ENCODE measurements around the gene CHST6. TPM values are rescaled to one million over a fixed set of nuclear protein-coding genes. Genes with fewer than 3 reads are reported as not detected.
"Not testable (repeated sequence)": the region's sequence is repeated elsewhere in the genome, so short reads cannot be mapped to it uniquely, and the experiment has no call there.

The CHST6 gene
- total RNA-seq, 1 experiment from 2014 or later, result 20.8 TPM

DNA sequence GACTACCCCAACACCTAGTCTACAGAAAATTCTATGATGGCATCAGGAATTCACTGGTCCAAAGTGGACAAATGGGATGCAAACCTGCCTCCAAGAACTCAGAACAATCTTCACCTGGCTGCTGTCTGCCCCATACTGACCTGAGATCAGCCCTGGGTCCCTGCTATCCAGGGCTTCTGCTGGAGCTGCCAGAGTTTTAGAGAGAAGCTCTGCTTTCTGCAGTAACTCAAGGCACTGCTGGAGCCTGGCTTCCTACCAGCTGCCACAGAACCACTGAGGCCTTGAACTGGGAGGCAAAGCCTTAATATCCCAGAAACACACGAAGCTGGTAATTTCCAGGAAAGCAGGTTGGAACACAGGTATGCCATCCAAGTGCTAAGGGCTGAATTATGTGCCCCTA lies 38.3 kb downstream of the CHST6 start:
- TF ChIP-seq, protein P1, sequence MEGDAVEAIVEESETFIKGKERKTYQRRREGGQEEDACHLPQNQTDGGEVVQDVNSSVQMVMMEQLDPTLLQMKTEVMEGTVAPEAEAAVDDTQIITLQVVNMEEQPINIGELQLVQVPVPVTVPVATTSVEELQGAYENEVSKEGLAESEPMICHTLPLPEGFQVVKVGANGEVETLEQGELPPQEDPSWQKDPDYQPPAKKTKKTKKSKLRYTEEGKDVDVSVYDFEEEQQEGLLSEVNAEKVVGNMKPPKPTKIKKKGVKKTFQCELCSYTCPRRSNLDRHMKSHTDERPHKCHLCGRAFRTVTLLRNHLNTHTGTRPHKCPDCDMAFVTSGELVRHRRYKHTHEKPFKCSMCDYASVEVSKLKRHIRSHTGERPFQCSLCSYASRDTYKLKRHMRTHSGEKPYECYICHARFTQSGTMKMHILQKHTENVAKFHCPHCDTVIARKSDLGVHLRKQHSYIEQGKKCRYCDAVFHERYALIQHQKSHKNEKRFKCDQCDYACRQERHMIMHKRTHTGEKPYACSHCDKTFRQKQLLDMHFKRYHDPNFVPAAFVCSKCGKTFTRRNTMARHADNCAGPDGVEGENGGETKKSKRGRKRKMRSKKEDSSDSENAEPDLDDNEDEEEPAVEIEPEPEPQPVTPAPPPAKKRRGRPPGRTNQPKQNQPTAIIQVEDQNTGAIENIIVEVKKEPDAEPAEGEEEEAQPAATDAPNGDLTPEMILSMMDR (conservative IDR thresholded peaks at IDR 0.05), result no peak
- no peak for DNase-seq
- no peak overlapping the region for H3K23ac ChIP-seq (ENCODE audit: insufficient read length, low read depth, low read length)
- no peak overlapping the region for H3K18ac ChIP-seq (ENCODE audit: insufficient read length, low read depth, low read length)
- no peak overlapping the region for H2BK20ac ChIP-seq (ENCODE audit: low read depth, low read length, poor library complexity, severe bottlenecking)
- no peaks in the 10 kb centered on the region; the same call in 1 of the 2 replicates for H3K4me1 ChIP-seq (ENCODE audit: insufficient read depth, low read length)
- H3K4ac ChIP-seq (ENCODE audit: low read depth, low read length), result no peak overlapping the region
- H3K56ac ChIP-seq (ENCODE audit: insufficient read length, low read depth, low read length), result no peak overlapping the region
- H3K27me3 ChIP-seq (ENCODE audit: insufficient read depth, low read length), result no peaks in the 10 kb centered on the region
- H3K9ac ChIP-seq (ENCODE audit: extremely low read depth, insufficient read length, low read length), result no peak overlapping the region
- H2BK120ac ChIP-seq (ENCODE audit: low read depth, low read length, poor library complexity, severe bottlenecking), result no peak overlapping the region
- peaks cover 11% of the 10 kb centered on the region for H3K79me1 ChIP-seq (ENCODE audit: insufficient read depth, low read depth, low read length, poor library complexity, severe bottlenecking)
- H3K9me3 ChIP-seq (ENCODE audit: control insufficient read depth, low read depth, low read length), result no peaks in the 10 kb centered on the region
- no peak overlapping the region for H3K14ac ChIP-seq (ENCODE audit: insufficient read depth, low read length)
- no peaks in the 10 kb centered on the region for H3K9me3 Mint-ChIP-seq
- H3K4me3 Mint-ChIP-seq, result no peak overlapping the region
- H3K79me2 ChIP-seq (ENCODE audit: insufficient read depth, low read length), result peaks cover 26% of the 10 kb centered on the region; the same call in 1 of the 2 replicates
- no peak overlapping the region for H2BK12ac ChIP-seq (ENCODE audit: insufficient read length, low read depth, low read length)
- no peak overlapping the region for H2AK5ac ChIP-seq (ENCODE audit: insufficient read length, low read length)
- H2AFZ ChIP-seq (ENCODE audit: low read length), result no peak overlapping the region
- no peaks in the 10 kb centered on the region; the same call in none of the 2 replicates for H3K27me3 Mint-ChIP-seq (ENCODE audit: low read depth)
- WGBS (ENCODE audit: extremely low coverage, insufficient read length, low lambda C conversion rate), result no CpG with 5 or more reads among the region's 1 CpG
- H3K4me1 Mint-ChIP-seq, result peaks cover 56 to 74% of the 10 kb centered on the region in 2 experiments
- H3K27ac Mint-ChIP-seq, result peak overlapping the region in 2 of 3 experiments; percentile 37 to 38; a peak in 3 of 7 replicates
- no peak overlapping the region for H4K8ac ChIP-seq (replicated peaks; ENCODE audit: insufficient read length, low read depth, low read length)
- no peak overlapping the region for H2BK15ac ChIP-seq (ENCODE audit: low read depth, low read length)
- H3K23me2 ChIP-seq (ENCODE audit: insufficient read length, low read depth, low read length, poor library complexity, severe bottlenecking), result no peaks in the 10 kb centered on the region
- no peak overlapping the region for H3K27ac ChIP-seq (ENCODE audit: insufficient read length, low read depth, low read length)
- H2BK5ac ChIP-seq (ENCODE audit: insufficient read length, low read length), result no peak overlapping the region
- H3K36me3 Mint-ChIP-seq (ENCODE audit: insufficient read depth in 1 of 3, low read depth in 3 of 3), result peaks cover 4 to 11% (median 11%) of the 10 kb centered on the region in 3 experiments
- no peak overlapping the region for H3T11ph ChIP-seq (ENCODE audit: low read length)
- H4K20me1 ChIP-seq (ENCODE audit: control insufficient read depth, insufficient read depth, insufficient read length), result no peaks in the 10 kb centered on the region
- no peak overlapping the region for H4K91ac ChIP-seq (ENCODE audit: insufficient read length, low read depth, low read length)
- no peak overlapping the region for H4K5ac ChIP-seq (ENCODE audit: insufficient read length, low read depth, low read length)
- H3K4me2 ChIP-seq (ENCODE audit: insufficient read depth, insufficient read length, low read length), result no peak overlapping the region

DNA sequence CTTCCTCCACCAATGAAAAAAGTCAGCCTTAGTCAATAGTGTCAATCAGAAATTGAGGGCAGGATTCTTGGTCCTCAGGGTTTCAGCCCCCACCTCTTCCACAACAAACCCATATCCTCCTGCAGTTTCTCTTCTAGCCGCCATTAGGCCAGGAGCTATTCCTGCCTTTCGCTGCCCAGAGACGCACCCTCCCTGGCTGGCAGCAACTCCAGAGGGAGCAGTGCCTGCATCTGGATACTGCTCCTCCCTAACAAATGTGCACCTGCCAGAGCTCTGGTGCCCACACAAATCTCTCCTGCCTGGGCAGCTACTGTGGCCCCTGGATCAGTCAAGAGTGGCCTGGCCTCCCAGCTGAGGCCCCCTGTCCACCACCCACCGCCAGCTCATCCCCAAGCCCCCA lies 38.8 kb downstream of the CHST6 start:
- not testable (repeated sequence) for H3K4me3 Mint-ChIP-seq; H3K23ac ChIP-seq (ENCODE audit: insufficient read length, low read depth, low read length); H2BK20ac ChIP-seq (ENCODE audit: low read depth, low read length, poor library complexity, severe bottlenecking); H3K27me3 ChIP-seq (ENCODE audit: insufficient read depth, low read length); H2BK120ac ChIP-seq (ENCODE audit: low read depth, low read length, poor library complexity, severe bottlenecking); H3K9me3 ChIP-seq (ENCODE audit: control insufficient read depth, low read depth, low read length); H2BK5ac ChIP-seq (ENCODE audit: insufficient read length, low read length); H3K9ac ChIP-seq (ENCODE audit: extremely low read depth, insufficient read length, low read length); H2BK12ac ChIP-seq (ENCODE audit: insufficient read length, low read depth, low read length); H3T11ph ChIP-seq (ENCODE audit: low read length); H3K14ac ChIP-seq (ENCODE audit: insufficient read depth, low read length); DNase-seq; H3K18ac ChIP-seq (ENCODE audit: insufficient read length, low read depth, low read length); H4K91ac ChIP-seq (ENCODE audit: insufficient read length, low read depth, low read length); H4K20me1 ChIP-seq (ENCODE audit: control insufficient read depth, insufficient read depth, insufficient read length); H3K9me3 Mint-ChIP-seq; H3K27me3 Mint-ChIP-seq (ENCODE audit: low read depth); H3K4me1 ChIP-seq (ENCODE audit: insufficient read depth, low read length); H3K56ac ChIP-seq (ENCODE audit: insufficient read length, low read depth, low read length); H3K4ac ChIP-seq (ENCODE audit: low read depth, low read length); H4K5ac ChIP-seq (ENCODE audit: insufficient read length, low read depth, low read length); H2AFZ ChIP-seq (ENCODE audit: low read length); H4K8ac ChIP-seq (replicated peaks; ENCODE audit: insufficient read length, low read depth, low read length); H3K4me2 ChIP-seq (ENCODE audit: insufficient read depth, insufficient read length, low read length); H2AK5ac ChIP-seq (ENCODE audit: insufficient read length, low read length); H3K27ac ChIP-seq (ENCODE audit: insufficient read length, low read depth, low read length); H3K23me2 ChIP-seq (ENCODE audit: insufficient read length, low read depth, low read length, poor library complexity, severe bottlenecking); H2BK15ac ChIP-seq (ENCODE audit: low read depth, low read length)
- Mint-ChIP-seq H3K27ac (peak overlapping the region in 2 of 3 experiments; percentile 37 to 64; a peak in 4 of 7 replicates), H3K36me3 (ENCODE audit: insufficient read depth in 1 of 3, low read depth in 3 of 3) (peaks cover 6 to 14% (median 13%) of the 10 kb centered on the region in 3 experiments), H3K4me1 (peaks cover 56 to 69% of the 10 kb centered on the region in 2 experiments)
- peaks cover 22% of the 10 kb centered on the region; the same call in 1 of the 2 replicates for H3K79me2 ChIP-seq (ENCODE audit: insufficient read depth, low read length)
- no CpG with 5 or more reads among the region's 4 CpGs for WGBS (ENCODE audit: extremely low coverage, insufficient read length, low lambda C conversion rate)
- H3K79me1 ChIP-seq (ENCODE audit: insufficient read depth, low read depth, low read length, poor library complexity, severe bottlenecking), result peaks cover 13% of the 10 kb centered on the region

Data from H9 (cell line).